IPS-15b (cell line): Measurements from ENCODE around the gene ATXN2.

Experiments
- H3K27me3 ChIP-seq: one replicate; pipeline ENCODE4 v1.6.1; 2013; ENCODE audit warnings: low read length; ENCODE audit not compliant: control insufficient read depth, insufficient read depth
- H3K36me3 ChIP-seq: one replicate; pipeline ENCODE4 v1.6.1; 2013; ENCODE audit warnings: low read length; ENCODE audit not compliant: control insufficient read depth, insufficient read depth
- H3K4me1 ChIP-seq: one replicate; pipeline ENCODE4 v1.6.1; 2013; ENCODE audit warnings: mild to moderate bottlenecking, low read length; ENCODE audit not compliant: control insufficient read depth, insufficient read depth
- H3K4me3 ChIP-seq: one replicate; pipeline ENCODE4 v1.5.1; 2013; ENCODE audit warnings: low read depth, low read length
- H3K9ac ChIP-seq: one replicate; pipeline ENCODE4 v1.6.1; 2013; ENCODE audit warnings: low read depth, mild to moderate bottlenecking, low read length
- H3K9me3 ChIP-seq: one replicate; pipeline ENCODE4 v1.6.1; 2013; ENCODE audit warnings: mild to moderate bottlenecking, low read length; ENCODE audit not compliant: control insufficient read depth, insufficient read depth

ATXN2 gene

DNA sequence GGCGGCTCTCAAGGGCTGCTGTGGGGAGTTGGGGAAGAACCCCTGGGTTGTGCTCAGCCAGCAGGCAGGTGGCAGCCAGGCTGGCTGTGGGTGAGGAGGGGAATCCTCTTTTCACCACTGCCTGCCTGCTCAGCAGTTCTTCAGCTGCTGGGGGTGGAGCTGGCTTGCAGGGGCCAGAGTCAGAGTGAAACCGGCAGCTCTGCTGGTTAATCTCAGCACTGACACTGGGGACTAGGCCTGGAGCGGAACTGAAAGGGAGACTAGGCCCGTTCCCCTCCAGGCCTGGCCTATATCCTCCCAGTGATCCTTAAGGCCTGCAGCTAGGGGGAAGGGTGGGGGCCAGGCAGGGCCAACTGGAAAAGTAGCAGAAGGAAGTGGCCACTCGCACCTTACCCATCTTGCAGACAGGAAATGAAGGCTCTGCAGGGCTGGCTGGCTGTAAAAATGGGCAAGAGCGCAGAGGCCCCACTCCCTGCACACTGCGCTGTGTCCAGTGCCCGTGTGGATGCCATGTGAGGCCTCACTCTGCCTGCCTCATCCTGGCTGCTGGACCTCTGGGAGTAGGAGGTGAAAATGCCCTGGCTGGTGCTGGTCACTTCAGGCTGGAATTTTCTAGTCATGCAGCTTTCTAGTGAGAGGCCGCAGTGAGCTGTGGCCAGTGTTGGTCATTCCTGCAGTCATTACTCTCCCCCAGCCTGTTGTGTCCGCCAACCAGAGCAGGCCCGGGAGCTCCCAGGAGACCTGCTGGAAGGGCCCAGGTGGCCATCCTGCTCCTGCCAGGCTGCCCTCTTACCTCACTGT is 154.0 kb downstream of the ATXN2 start:
- H3K9ac ChIP-seq: peak overlapping the region; percentile 60
- peaks cover 46% of the 10 kb centered on the region for H3K36me3 ChIP-seq
- H3K27me3 ChIP-seq: no peaks in the 10 kb centered on the region
- H3K9me3 ChIP-seq: no peaks in the 10 kb centered on the region
- H3K4me3 ChIP-seq: no peak overlapping the region
- no peaks in the 10 kb centered on the region for H3K4me1 ChIP-seq

DNA sequence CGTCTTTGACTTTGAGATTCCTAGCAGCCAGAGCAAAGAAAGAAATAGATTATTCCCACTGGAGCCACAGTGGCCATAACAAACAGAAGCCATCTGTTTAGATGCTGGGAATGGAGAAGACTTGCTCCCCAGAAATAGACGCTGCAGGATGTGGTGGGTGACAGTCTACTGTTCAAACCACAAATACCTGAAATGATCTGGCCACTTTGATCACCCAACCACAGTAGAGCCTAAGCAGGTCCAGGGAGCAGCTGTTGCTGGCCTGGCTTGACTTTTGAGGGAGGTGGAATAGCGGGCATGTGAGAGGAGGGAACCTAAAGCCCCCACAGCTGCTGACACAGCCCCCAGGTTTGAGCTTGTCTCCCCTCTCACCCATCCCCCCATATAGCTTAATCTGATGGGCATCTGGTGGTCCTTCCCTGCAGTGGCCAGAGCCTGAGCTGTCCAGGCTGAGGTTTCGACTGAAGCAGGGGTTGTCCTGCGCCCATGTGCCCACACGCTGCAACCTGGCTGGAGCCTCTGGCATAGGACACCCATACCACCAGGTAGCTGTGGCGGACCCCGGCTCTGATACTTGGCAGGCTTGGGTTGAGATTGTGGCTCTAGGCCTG is 154.7 kb downstream of the ATXN2 start:
- H3K9me3 ChIP-seq: no peaks in the 10 kb centered on the region
- no peaks in the 10 kb centered on the region for H3K4me1 ChIP-seq
- no peaks in the 10 kb centered on the region for H3K27me3 ChIP-seq
- H3K36me3 ChIP-seq: peaks cover 48% of the 10 kb centered on the region
- H3K4me3 ChIP-seq: no peak overlapping the region
- no peak overlapping the region for H3K9ac ChIP-seq

DNA sequence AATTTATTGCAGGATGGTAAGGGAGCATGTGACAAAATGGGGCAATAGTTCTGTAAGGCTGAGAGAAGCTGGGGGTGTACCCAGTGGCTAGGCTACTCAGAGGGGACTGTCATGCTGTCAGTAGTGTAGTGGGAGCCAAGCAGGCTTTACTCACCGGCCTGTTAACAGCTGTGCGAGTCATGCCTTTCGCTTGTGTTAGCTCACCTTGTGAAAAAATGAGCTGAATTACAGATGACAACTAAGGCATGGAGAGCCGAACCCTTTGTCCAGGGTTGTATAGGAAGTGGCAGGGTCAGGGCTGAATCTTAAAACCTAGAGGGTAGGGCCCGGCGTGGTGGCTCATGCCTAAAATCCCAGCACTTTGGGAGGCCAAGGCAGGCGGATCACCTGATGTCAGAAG is 155.5 kb downstream of the ATXN2 start:
- Histone ChIP-seq H3K27me3 (no peaks in the 10 kb centered on the region), H3K36me3 (peaks cover 47% of the 10 kb centered on the region), H3K4me3 (no peak overlapping the region), H3K9me3 (no peaks in the 10 kb centered on the region), H3K4me1 (no peaks in the 10 kb centered on the region), H3K9ac (no peak overlapping the region)

DNA sequence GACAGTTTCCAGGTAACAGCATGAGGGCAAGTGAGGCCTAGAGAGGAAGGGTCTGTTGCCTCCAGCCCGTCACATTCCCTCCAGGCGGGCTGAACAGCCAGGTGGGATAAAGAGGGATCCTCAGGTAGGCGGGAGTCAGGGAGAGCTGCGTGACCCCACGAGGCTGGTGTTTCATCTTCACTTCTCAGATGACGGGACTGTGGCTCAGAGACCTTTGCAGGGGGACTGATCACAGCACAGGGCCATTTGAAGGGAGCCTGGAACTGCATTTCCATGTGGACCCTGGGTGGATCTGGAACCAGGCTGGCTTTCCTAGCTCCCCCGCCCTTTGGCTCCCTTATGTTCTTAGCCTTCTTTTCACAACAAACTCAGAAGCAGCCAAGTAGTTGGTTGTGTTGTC is 156.0 kb downstream of the ATXN2 start:
- H3K9ac ChIP-seq: no peak overlapping the region
- no peak overlapping the region for H3K4me3 ChIP-seq
- H3K27me3 ChIP-seq: no peaks in the 10 kb centered on the region
- H3K4me1 ChIP-seq: no peaks in the 10 kb centered on the region
- H3K36me3 ChIP-seq: peaks cover 42% of the 10 kb centered on the region
- H3K9me3 ChIP-seq: no peaks in the 10 kb centered on the region

DNA sequence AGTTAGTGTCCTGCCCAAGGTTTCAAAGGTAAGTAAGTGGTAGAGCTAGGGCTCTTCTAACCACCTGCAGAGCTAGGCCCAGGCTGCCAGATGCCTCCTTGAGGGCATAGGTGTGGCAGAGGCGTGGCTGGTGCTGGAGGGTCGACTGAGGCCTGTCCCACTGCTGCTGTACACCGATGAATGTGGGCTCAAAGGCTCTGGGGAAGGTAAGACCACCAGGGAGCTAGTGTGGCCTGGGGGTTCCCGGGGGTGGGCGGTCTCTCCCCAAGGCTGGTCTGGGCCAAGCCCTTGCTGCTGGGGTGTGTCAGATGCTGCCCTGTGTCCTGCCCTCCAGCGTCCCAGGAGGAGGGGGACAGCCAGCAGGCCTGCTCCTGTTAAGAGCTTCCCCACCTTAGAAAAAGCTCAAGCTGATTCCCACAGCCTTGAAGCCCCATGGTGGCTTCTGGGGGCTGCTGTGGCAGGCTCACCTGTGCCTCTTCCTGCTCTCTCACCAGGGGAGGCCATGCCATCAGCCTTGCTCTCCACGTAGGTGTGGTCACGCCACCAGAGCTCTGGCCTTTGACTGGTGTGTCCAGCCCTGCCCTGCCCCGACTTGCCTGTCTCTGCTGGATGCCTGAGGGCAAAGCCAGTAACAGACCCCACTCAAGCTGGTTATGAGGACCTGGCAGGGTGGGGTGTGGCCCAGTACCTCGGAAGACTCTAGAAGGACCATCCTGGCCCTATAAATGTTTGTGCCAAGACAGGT is 156.6 kb downstream of the ATXN2 start:
- Histone ChIP-seq H3K9ac (no peak overlapping the region), H3K4me1 (peaks cover 5% of the 10 kb centered on the region)

DNA sequence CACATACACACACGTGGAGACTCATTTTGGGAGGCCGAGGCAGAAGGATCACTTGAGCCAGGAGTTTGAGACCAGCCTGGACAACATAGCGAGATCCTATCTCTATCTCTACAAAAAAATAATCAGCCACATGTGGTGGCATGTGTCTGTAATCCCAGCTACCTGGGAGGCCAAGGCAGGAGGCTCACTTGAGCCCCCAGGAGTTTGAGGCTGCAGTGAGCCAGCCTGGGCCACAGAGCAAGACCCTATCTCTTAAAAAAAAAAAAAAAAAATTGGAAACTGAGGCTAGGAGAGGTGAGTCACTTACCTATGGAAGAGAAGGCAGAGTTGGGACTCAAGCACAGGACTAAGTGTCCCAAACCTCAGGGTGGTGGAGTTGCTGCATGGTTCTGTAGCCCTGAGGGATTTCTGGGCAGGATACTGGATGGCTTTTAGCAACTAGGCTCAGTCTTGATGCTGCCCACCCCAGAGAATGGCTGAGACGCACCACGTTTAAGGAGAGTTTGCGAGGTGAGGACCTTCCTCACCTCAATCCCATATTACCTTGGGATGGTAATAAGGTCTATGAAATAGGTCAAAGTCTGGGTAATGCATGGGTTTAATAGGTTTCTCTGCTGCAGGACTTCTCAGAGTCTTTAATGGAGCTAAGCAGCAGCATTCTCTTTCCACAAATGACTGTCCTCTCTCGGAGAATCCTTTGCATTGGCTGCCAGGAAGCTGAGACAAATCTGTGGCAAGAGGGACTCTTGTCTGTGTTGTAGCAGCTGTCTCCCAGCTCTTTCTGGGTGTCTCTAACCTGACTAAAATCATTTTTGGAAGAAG is 157.8 kb downstream of the ATXN2 start:
- peaks cover 5% of the 10 kb centered on the region for H3K4me1 ChIP-seq
- no peak overlapping the region for H3K9ac ChIP-seq
- peaks cover 29% of the 10 kb centered on the region for H3K36me3 ChIP-seq
- no peaks in the 10 kb centered on the region for H3K27me3 ChIP-seq
- no peaks in the 10 kb centered on the region for H3K9me3 ChIP-seq
- H3K4me3 ChIP-seq: no peak overlapping the region

More for the DNA sequence above, 156.6 kb downstream of the ATXN2 start:
- Histone ChIP-seq H3K27me3 (no peaks in the 10 kb centered on the region), H3K9me3 (no peaks in the 10 kb centered on the region), H3K4me3 (no peak overlapping the region), H3K36me3 (peaks cover 39% of the 10 kb centered on the region)

DNA sequence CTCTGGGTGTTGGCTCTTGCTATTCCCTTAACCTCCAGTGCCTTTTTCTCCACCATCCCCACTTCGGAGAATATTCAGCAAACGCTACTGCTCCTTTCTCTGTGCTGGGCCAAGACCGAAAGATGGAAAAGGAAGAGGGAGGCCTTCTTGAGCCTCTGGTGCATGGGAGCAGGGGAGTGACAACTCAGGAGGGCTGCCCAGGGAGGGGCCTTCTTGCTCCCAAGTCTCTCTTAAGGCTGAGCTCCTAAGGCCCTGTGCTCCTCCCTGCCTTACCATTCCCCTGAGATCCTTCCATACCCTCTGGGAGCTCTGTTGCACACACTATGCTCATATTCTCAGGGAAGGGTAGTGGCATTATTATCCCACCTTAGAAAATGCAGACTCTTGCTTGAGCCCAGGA is 158.5 kb downstream of the ATXN2 start:
- no peak overlapping the region for H3K9ac ChIP-seq
- H3K4me3 ChIP-seq: no peak overlapping the region
- peaks cover 8% of the 10 kb centered on the region for H3K4me1 ChIP-seq
- peaks cover 27% of the 10 kb centered on the region for H3K36me3 ChIP-seq
- H3K27me3 ChIP-seq: no peaks in the 10 kb centered on the region
- H3K9me3 ChIP-seq: no peaks in the 10 kb centered on the region

DNA sequence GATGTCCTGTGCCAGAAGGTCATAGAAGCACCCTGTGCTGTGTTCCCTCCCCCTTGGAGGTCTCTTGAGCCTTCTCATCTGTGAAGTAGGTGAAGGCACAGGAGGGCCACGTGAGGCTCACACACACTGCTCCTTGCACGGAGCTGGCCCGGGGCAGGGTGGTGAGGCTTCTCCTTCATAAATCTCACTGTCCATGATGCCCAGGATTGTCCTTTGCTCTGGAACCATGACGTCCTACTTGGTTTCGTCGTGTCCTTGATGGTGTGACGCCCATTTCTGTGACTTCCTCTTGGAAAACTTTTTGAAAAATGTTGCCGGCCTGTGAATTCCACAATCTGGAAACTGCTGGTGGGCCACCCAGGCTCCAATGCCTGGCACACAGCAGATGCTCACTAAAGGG is 159.0 kb downstream of the ATXN2 start:
- peaks cover 24% of the 10 kb centered on the region for H3K36me3 ChIP-seq
- H3K27me3 ChIP-seq: no peaks in the 10 kb centered on the region
- H3K4me3 ChIP-seq: no peak overlapping the region
- peaks cover 8% of the 10 kb centered on the region for H3K4me1 ChIP-seq
- H3K9me3 ChIP-seq: no peaks in the 10 kb centered on the region
- H3K9ac ChIP-seq: no peak overlapping the region

DNA sequence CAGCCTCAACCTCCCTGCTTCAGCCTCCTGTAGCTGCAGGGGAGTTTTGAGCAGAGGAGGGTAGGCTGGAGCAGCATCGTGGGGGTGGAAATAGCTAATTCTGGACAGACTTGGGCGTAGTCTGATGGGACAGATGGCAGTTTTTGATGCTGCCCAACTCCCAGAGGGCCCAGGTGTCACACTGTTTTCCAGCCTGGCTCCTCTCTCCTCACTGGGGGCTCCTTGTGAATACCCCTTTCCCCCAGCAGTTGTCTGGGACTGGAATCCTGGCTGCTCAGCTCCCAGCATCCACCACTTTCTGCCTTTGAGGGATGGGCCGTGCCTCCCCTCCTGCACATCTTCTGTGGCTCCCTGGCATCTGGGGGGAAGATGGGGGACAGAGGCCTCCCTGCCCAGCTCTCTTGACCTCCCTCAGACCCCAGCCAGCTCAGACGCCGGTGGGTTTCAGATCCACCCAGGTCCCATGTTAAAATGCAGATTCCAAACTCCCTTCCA is 159.4 kb downstream of the ATXN2 start:
- Histone ChIP-seq H3K9ac (no peak overlapping the region), H3K9me3 (no peaks in the 10 kb centered on the region), H3K4me3 (no peak overlapping the region), H3K4me1 (peaks cover 9% of the 10 kb centered on the region), H3K36me3 (peaks cover 20% of the 10 kb centered on the region), H3K27me3 (no peaks in the 10 kb centered on the region)

DNA sequence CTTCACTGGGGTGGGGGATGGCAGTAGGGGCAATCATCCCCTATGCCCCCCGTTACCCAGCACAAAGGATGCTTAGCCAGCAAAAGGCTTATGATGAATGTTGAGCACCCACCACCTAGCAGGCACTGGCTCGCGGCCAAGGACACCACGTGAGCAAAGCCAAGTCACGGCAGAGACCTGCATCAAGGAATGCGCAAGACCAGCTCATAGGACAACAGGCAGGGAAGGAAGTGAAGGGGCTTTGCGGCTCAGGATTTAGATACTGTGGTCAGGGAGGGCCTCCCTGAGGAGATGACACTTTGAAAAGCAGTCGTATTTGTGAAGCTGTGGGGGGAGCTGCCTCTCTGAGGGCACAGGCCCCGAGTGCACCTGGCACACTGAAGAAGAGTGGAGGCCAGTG is 160.6 kb downstream of the ATXN2 start:
- peaks cover 15% of the 10 kb centered on the region for H3K4me1 ChIP-seq
- no peak overlapping the region for H3K4me3 ChIP-seq

DNA sequence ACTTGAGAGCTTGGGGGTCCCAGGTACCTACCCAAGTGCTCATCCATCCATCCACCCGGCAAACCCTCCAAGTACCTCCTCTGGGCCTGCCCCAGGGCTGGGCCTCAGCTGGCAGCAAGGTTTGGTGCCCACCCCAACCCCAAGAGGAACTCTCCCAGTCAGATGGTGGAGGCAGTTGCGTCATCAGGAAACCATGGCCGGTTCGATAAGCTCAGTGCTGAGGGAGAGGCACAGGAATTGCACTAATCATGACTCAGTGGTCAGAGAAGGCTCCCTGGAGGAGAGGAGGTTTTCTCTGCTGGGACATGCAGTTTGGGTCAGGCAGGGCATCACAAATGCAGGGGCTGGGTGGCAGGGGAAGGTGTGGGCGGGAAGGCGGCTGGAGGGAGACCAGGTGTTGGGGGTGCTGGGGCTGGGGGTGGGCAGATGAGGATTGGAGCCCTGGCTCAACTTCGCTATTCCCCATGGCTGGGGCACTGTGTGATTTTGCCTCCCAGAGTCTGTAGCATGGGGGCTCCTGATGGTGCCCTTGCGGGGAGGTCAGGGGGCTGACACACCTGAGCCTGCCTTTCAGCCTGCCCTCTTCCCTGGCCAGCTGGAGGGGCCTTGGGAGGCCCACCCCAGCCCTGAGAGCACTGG is 161.2 kb downstream of the ATXN2 start:
- Histone ChIP-seq H3K4me1 (peaks cover 15% of the 10 kb centered on the region), H3K27me3 (no peaks in the 10 kb centered on the region), H3K36me3 (peaks cover 16% of the 10 kb centered on the region), H3K9ac (no peak overlapping the region), H3K9me3 (no peaks in the 10 kb centered on the region), H3K4me3 (no peak overlapping the region)

More for the DNA sequence above, 160.6 kb downstream of the ATXN2 start:
- Histone ChIP-seq H3K9ac (no peak overlapping the region), H3K9me3 (no peaks in the 10 kb centered on the region), H3K27me3 (no peaks in the 10 kb centered on the region), H3K36me3 (peaks cover 18% of the 10 kb centered on the region)
